H1 (cell line): ENCODE measurements around the gene CHRM4. TPM values are rescaled to one million over a fixed set of nuclear protein-coding genes. Genes with fewer than 3 reads are reported as not detected.

Experiments
- CTCF ChIA-PET: fragments of 300-600 bp; sonication (Branson Sonifier 250); formaldehyde crosslinking; loops from one replicate; lab custom pipeline; 2021; ENCODE audit not compliant: partially characterized antibody; lab: Charles Lee
- POLR2A ChIA-PET: fragments of 300-600 bp; sonication (Branson Sonifier 250); formaldehyde crosslinking; loops from one replicate; lab custom pipeline; 2021; ENCODE audit warnings: inconsistent platforms; ENCODE audit not compliant: partially characterized antibody; lab: Charles Lee
- DNase-seq, 2 experiments: peaks; one replicate each; pipeline versions ENCODE4 v3.0.0 to v3.0.0-alpha.2; 2010 to 2022; ENCODE audit warnings: low spot score in 2 of 2, low read depth in 1 of 2, mixed read lengths in 1 of 2
- FAIRE-seq: peaks from 2 replicates; lab custom pipeline; 2011; peaks lifted over from hg19 to GRCh38; lab: Jason Lieb, UNC
- H2AFZ ChIP-seq: 2 replicates; pipeline ENCODE4 v1.8.1; 2012; ENCODE audit warnings: low read length, inconsistent platforms
- H2AK5ac ChIP-seq: 2 replicates; pipeline ENCODE4 v1.6.1; 2013; ENCODE audit warnings: low read depth, low read length
- H2BK120ac ChIP-seq: replicated peaks from 2 replicates; pipeline ENCODE3; 2013; ENCODE audit warnings: low read depth, low read length, inconsistent platforms
- H2BK12ac ChIP-seq: 2 replicates; pipeline ENCODE4 v1.6.1; 2013; ENCODE audit warnings: low read depth, low read length
- H2BK15ac ChIP-seq: 2 replicates; pipeline ENCODE4 v1.6.1; 2013; ENCODE audit warnings: low read length
- H2BK20ac ChIP-seq: 2 replicates; pipeline ENCODE4 v1.6.1; 2013; ENCODE audit warnings: low read length
- H2BK5ac ChIP-seq: 2 replicates; pipeline ENCODE4 v1.6.1; 2013; ENCODE audit warnings: low read depth, low read length
- H3K14ac ChIP-seq: 2 replicates; pipeline ENCODE4 v1.6.1; 2013; ENCODE audit warnings: inconsistent platforms; ENCODE audit not compliant: insufficient read length
- H3K18ac ChIP-seq: 2 replicates; pipeline ENCODE4 v1.6.1; 2013; ENCODE audit warnings: low read length; ENCODE audit errors: extremely low read depth
- H3K23ac ChIP-seq: 2 replicates; pipeline ENCODE4 v1.6.1; 2013; ENCODE audit warnings: inconsistent platforms; ENCODE audit not compliant: insufficient read length
- H3K23me2 ChIP-seq: 2 replicates; pipeline ENCODE4 v1.6.1; 2013; ENCODE audit warnings: low read depth, low read length
- H3K27ac ChIP-seq: 2 replicates; pipeline ENCODE4 v1.6.1; 2011; ENCODE audit warnings: low read depth, low read length, inconsistent platforms
- H3K27me3 ChIP-seq, 4 experiments: replicated peaks in 1 of 4; 1 replicate in 1 of 4; 2 replicates in 3 of 4; pipeline versions ENCODE4 v1.6.1 to v1.8.1; 2011 to 2013; ENCODE audit warnings: low read length in 3 of 4, mild to moderate bottlenecking in 3 of 4, inconsistent platforms in 2 of 4, mixed read lengths in 2 of 4, moderate library complexity in 1 of 4; ENCODE audit not compliant: control insufficient read depth in 3 of 4, insufficient read depth in 3 of 4; ENCODE audit errors: extremely low read depth in 1 of 4
- H3K36me3 ChIP-seq, 4 experiments: 2 replicates each; pipeline versions ENCODE4 v1.6.1 to v1.8.1; 2011 to 2013; ENCODE audit warnings: mild to moderate bottlenecking in 4 of 4, low read length in 3 of 4, moderate library complexity in 2 of 4, control low read depth in 1 of 4, inconsistent platforms in 1 of 4; ENCODE audit not compliant: insufficient read depth in 4 of 4, control insufficient read depth in 2 of 4
- H3K4ac ChIP-seq: replicated peaks from 2 replicates; pipeline ENCODE3; 2013; ENCODE audit warnings: low read length, low read depth, mixed read lengths, inconsistent platforms; ENCODE audit not compliant: insufficient read length
- H3K4me1 ChIP-seq, 4 experiments: replicated peaks in 1 of 4; 1 replicate in 1 of 4; 2 replicates in 3 of 4; pipeline versions ENCODE4 v1.6.1 to v1.8.1; 2011 to 2013; ENCODE audit warnings: low read length in 3 of 4, inconsistent platforms in 2 of 4, mixed read lengths in 1 of 4; ENCODE audit not compliant: insufficient read depth in 4 of 4, control insufficient read depth in 3 of 4
- H3K4me2 ChIP-seq, 2 experiments: 2 replicates each; pipeline versions ENCODE4 v1.6.1 to v1.8.1; 2011 to 2013; ENCODE audit warnings: low read depth in 2 of 2, low read length in 2 of 2, control low read depth in 1 of 2, inconsistent platforms in 1 of 2, mild to moderate bottlenecking in 1 of 2; ENCODE audit not compliant: insufficient read depth in 1 of 2
- H3K4me3 ChIP-seq, 4 experiments: fragments of 200-600, 300-600 bp in 1 of 4; sonication (generic), shearing (Covaris generic), sonication (Bioruptor Twin) in 1 of 4; 2 replicates each; pipeline versions ENCODE4 v1.5.1 to v1.8.1; 2011 to 2016; ENCODE audit warnings: low read length in 4 of 4, low read depth in 3 of 4, control low read depth in 2 of 4, inconsistent platforms in 2 of 4, mild to moderate bottlenecking in 2 of 4, mixed read lengths in 1 of 4, moderate library complexity in 1 of 4; ENCODE audit not compliant: insufficient read depth in 2 of 4; ENCODE audit errors: extremely low read depth in 1 of 4
- H3K56ac ChIP-seq: replicated peaks from 2 replicates; pipeline ENCODE3; 2013; ENCODE audit warnings: low read depth, mild to moderate bottlenecking, mixed read lengths, low read length, inconsistent platforms; ENCODE audit not compliant: insufficient read length
- H3K79me1 ChIP-seq: 2 replicates; pipeline ENCODE4 v1.6.1; 2013; ENCODE audit warnings: low read depth, low read length, control low read depth
- H3K79me2 ChIP-seq, 2 experiments: 2 replicates each; pipeline versions ENCODE4 v1.6.1 to v1.8.1; 2012 to 2013; ENCODE audit warnings: low read length in 2 of 2, mild to moderate bottlenecking in 2 of 2, inconsistent platforms in 1 of 2; ENCODE audit not compliant: insufficient read depth in 2 of 2, control insufficient read depth in 1 of 2
- H3K9ac ChIP-seq, 4 experiments: replicated peaks in 1 of 4; 1 replicate in 1 of 4; 2 replicates in 3 of 4; pipeline versions ENCODE4 v1.6.1 to v1.8.1; 2011 to 2013; ENCODE audit warnings: low read depth in 3 of 4, low read length in 3 of 4, control low read depth in 2 of 4, mild to moderate bottlenecking in 2 of 4, moderate library complexity in 2 of 4, inconsistent platforms in 1 of 4; ENCODE audit errors: extremely low read depth in 1 of 4
- H3K9me3 ChIP-seq, 2 experiments: 2 replicates each; pipeline versions ENCODE4 v1.6.1 to v1.8.1; 2012 to 2013; ENCODE audit warnings: mild to moderate bottlenecking in 2 of 2, moderate library complexity in 2 of 2, control low read depth in 1 of 2, inconsistent platforms in 1 of 2, low read depth in 1 of 2, low read length in 1 of 2, mixed read lengths in 1 of 2; ENCODE audit not compliant: insufficient read depth in 2 of 2
- H4K20me1 ChIP-seq, 2 experiments: replicated peaks in 1 of 2; 2 replicates each; pipeline versions ENCODE3 to v1.8.1; 2011 to 2013; ENCODE audit warnings: inconsistent platforms in 2 of 2, low read length in 2 of 2, mild to moderate bottlenecking in 1 of 2; ENCODE audit not compliant: insufficient read depth in 2 of 2, control insufficient read depth in 1 of 2
- H4K5ac ChIP-seq: 2 replicates; pipeline ENCODE4 v1.6.1; 2013; ENCODE audit warnings: low read length, low read depth, mixed read lengths, inconsistent platforms; ENCODE audit not compliant: insufficient read length
- H4K8ac ChIP-seq: 2 replicates; pipeline ENCODE4 v1.8.0; 2013; ENCODE audit warnings: mild to moderate bottlenecking, moderate library complexity, low read length, inconsistent platforms; ENCODE audit not compliant: insufficient read depth; ENCODE audit errors: extremely low read depth
- H4K91ac ChIP-seq: replicated peaks from 2 replicates; pipeline ENCODE3; 2013; ENCODE audit warnings: low read length, mixed read lengths, inconsistent platforms; ENCODE audit not compliant: insufficient read length
- EGR1 ChIP-seq: IDR thresholded peaks from 2 replicates; pipeline ENCODE4 v1.6.1; 2011; ENCODE audit warnings: low read depth, low read length, borderline replicate concordance
- EP300 ChIP-seq, 2 experiments: IDR thresholded peaks; 1 replicate in 1 of 2; 2 replicates in 1 of 2; pipeline ENCODE4 v1.6.1; 2011 to 2012; ENCODE audit warnings: low read depth in 2 of 2, low read length in 2 of 2, mild to moderate bottlenecking in 2 of 2, borderline replicate concordance in 1 of 2, inconsistent platforms in 1 of 2, moderate library complexity in 1 of 2
- HDAC2 ChIP-seq, 2 experiments: fragments of 300-600 bp in 1 of 2; sonication (generic) in 1 of 2; IDR thresholded peaks; 2 replicates each; pipeline ENCODE4 v1.6.1; 2011 to 2012; ENCODE audit warnings: low read depth in 2 of 2, low read length in 2 of 2, mild to moderate bottlenecking in 2 of 2, moderate library complexity in 2 of 2, borderline replicate concordance in 1 of 2, inconsistent platforms in 1 of 2
- HDAC6 ChIP-seq: IDR thresholded peaks from one replicate; pipeline ENCODE4 v1.7.1; 2012; ENCODE audit warnings: low read depth, mild to moderate bottlenecking, inconsistent platforms, low read length, moderate library complexity
- MAFK ChIP-seq: IDR thresholded peaks from 2 replicates; pipeline ENCODE4 v1.6.1; 2012; ENCODE audit warnings: low read depth, mild to moderate bottlenecking, improper control_type of control experiment, low read length
- POLR2A ChIP-seq, 2 experiments: IDR thresholded peaks; 1 replicate in 1 of 2; 2 replicates in 1 of 2; pipeline ENCODE4 v1.6.1; 2011; ENCODE audit warnings: low read depth in 2 of 2, low read length in 2 of 2, mild to moderate bottlenecking in 2 of 2; ENCODE audit errors: control extremely low read depth in 1 of 2
- RAD21 ChIP-seq, 2 experiments: IDR thresholded peaks in 1 of 2; conservative IDR thresholded peaks in 1 of 2; 2 replicates each; pipeline ENCODE4 v1.6.1; 2011; ENCODE audit warnings: low read depth in 2 of 2, low read length in 2 of 2, improper control_type of control experiment in 1 of 2, inconsistent platforms in 1 of 2, mild to moderate bottlenecking in 1 of 2, moderate library complexity in 1 of 2
- SAP30 ChIP-seq: fragments of 300-600 bp; sonication (generic); IDR thresholded peaks from 2 replicates; pipeline ENCODE4 v1.7.1; 2012; ENCODE audit warnings: low read length, moderate library complexity, mild to moderate bottlenecking, inconsistent platforms; ENCODE audit not compliant: insufficient read depth, insufficient replicate concordance
- SP1 ChIP-seq: IDR thresholded peaks from 2 replicates; pipeline ENCODE4 v1.6.1; 2011; ENCODE audit warnings: low read depth, low read length
- TEAD4 ChIP-seq: IDR thresholded peaks from 2 replicates; pipeline ENCODE4 v1.6.1; 2012; ENCODE audit warnings: low read depth, low read length, inconsistent platforms, mixed read lengths
- WGBS, 2 experiments: shearing (Covaris generic) in 1 of 2; methylation state at CpG; one replicate each; pipeline versions ENCODE4 v1.1.6 to v1.1.7; 2013 to 2015; ENCODE audit warnings: low lambda C conversion rate in 2 of 2, mixed read lengths in 2 of 2, inconsistent platforms in 1 of 2, low coverage in 1 of 2, missing lambda C conversion rate in 1 of 2; ENCODE audit not compliant: insufficient replicate concordance in 2 of 2, insufficient coverage in 1 of 2, insufficient read length in 1 of 2; ENCODE audit errors: extremely low coverage in 1 of 2, missing lambda C conversion rate in 1 of 2; 5-methylcytosine and 5-hydroxymethylcytosine counted together
- polyA plus RNA-seq, 7 experiments: library from polyadenylated mRNA; depleted of rRNA in 3 of 7; stranded (reverse) in 5 of 7; unstranded in 2 of 7; fragments of >200 nt in 5 of 7; fragments of 200-250 nt in 2 of 7; gene quantifications; 1 replicate in 5 of 7; 2 replicates in 1 of 7; 4 replicates in 1 of 7; pipeline versions ENCODE4 v1.2.1 to v1.2.3, GENCODE V29; 2011 to 2013; ENCODE audit warnings: missing spikeins in 2 of 7, mixed read lengths in 2 of 7
- total RNA-seq: library from RNA; stranded (reverse); fragmentation: NEBNext Ultra II Directional; extraction: Animal tissue kit (Norgen Biotek cat#: 25700); gene quantifications from 2 replicates; pipeline ENCODE4 v1.2.1, GENCODE V29; 2021

The CHRM4 gene
- total and polyA plus RNA-seq, 2 of the 8 experiments (the other 6 are each of a cell fraction or from before 2014, with no cell fraction given): 1.1 to 1.3 TPM

DNA sequence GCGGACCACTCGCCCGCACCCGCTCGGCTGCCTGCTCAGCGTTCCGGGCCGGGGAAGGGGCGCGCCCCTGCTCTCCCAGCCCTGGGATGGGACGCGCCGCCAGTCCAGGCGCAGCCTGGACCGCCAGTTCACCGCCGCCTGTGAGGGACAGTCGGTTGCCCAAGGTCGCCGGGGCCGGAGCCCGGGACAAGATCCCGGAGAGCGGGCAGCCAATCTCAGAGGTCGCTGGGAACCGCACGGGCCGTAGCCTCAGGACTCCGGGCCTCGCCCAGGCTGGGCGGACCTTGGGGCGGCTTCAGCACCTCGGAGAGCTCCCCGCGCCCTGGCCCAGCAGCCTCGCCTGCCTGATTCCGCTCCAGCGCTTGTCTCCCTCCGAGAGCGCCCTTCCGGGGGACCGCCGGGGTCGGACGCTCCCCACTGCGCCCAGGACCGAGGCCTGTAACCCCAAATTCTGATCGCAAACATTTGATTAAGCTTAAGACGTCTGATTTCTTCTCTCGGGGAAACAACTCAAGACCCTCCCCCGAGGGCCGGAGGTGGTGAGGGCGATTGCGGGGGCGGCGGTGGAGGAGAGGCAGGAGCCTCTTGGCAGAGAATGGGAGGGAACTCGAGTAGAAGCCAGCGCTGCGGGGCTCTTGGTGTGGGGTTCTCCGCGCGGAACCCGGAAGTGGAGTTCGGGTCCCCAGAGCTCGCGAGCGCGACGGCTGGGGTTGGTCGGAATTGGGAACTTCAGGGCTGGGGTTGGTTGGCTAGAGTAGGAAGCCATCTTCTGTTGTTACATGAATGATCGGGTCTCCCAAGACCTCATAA, 1.1 kb upstream of the CHRM4 start:
- no peak overlapping the region for H2AK5ac ChIP-seq
- FAIRE-seq: no peak
- no peak overlapping the region for H4K91ac ChIP-seq
- H3K36me3 ChIP-seq: peaks cover 0 to 8% (median 0%) of the 10 kb centered on the region in 4 experiments; a peak in 3 of 8 replicates
- H2BK12ac ChIP-seq: no peak overlapping the region
- H3K4ac ChIP-seq: no peak overlapping the region
- no peaks in the 10 kb centered on the region for H3K79me1 ChIP-seq
- H3K4me1 ChIP-seq: peaks cover 3 to 17% (median 15%) of the 10 kb centered on the region in 4 experiments
- POLR2A ChIA-PET: interaction anchor here (0.9 to 4.9 kb wide), 10 partner anchors 9 to 272 kb away, joined by 3 to 35 read pairs (median 4); partner anchors contain the start of gene MDK
- WGBS, 2 experiments: 5% methylated on average over 64 of the region's 71 CpGs; no CpG with 5 or more reads in 1 of the 2 experiments
- no peak overlapping the region for H2BK20ac ChIP-seq
- no peak overlapping the region for H2BK15ac ChIP-seq
- peaks cover 19 to 43% (median 37%) of the 10 kb centered on the region in 4 experiments for H3K27me3 ChIP-seq
- H4K8ac ChIP-seq: peak overlapping the region; percentile 12; the same call in 1 of the 2 replicates
- no peak overlapping the region for H3K27ac ChIP-seq
- no peak overlapping the region for H3K18ac ChIP-seq
- H3K9ac ChIP-seq: no peak overlapping the region
- H2BK5ac ChIP-seq: no peak overlapping the region
- H3K4me2 ChIP-seq: peak overlapping the region; percentile 69 to 95
- H4K5ac ChIP-seq: no peak overlapping the region
- H3K9me3 ChIP-seq: no peaks in the 10 kb centered on the region; a peak in 1 of 4 replicates
- peaks cover 1 to 12% of the 10 kb centered on the region in 2 experiments for H4K20me1 ChIP-seq
- H3K56ac ChIP-seq: no peak overlapping the region
- H2AFZ ChIP-seq: no peak overlapping the region; the same call in 1 of the 2 replicates
- H3K14ac ChIP-seq: no peak overlapping the region
- CTCF ChIA-PET: interaction anchor here (0.5 to 7.7 kb wide), 23 partner anchors 9 to 226 kb away, joined by 3 to 124 read pairs (median 4); partner anchors contain the start of gene ATG13
- no peak overlapping the region for H2BK120ac ChIP-seq
- no peak overlapping the region for H3K23ac ChIP-seq
- H3K4me3 ChIP-seq: peak overlapping the region; percentile 26 to 62 (median 40)
- peaks cover 32% of the 10 kb centered on the region for H3K23me2 ChIP-seq
- no peaks in the 10 kb centered on the region for H3K79me2 ChIP-seq
- peak in 1 of 2 experiments; percentile 97 for DNase-seq
- TF ChIP-seq HDAC6 (no peak), SAP30 (peak; percentile 26), SP1 (0 out of 2 replicates have a peak, but pooled peaks have one; percentile 11), EP300 (IDR thresholded peaks at IDR 0.05; ENCODE audit: borderline replicate concordance in 1 of 2, low read depth in 2 of 2, low read length in 2 of 2) (peak in 1 of 2 experiments; percentile 34; a peak in 1 of 3 replicates), HDAC2 (IDR thresholded peaks at IDR 0.05; ENCODE audit: borderline replicate concordance in 1 of 2, low read depth in 2 of 2, low read length in 2 of 2) (peak; percentile 86 to 89; a peak in 2 of 4 replicates), MAFK (no peak), EGR1 (peak; percentile 97), POLR2A (IDR thresholded peaks at IDR 0.05; ENCODE audit: control extremely low read depth in 1 of 2, low read depth in 2 of 2, low read length in 2 of 2) (peak in 1 of 2 experiments; percentile 24; a peak in 1 of 3 replicates), TEAD4 (no peak), RAD21 (IDR thresholded peaks at IDR 0.05 in 1 of 2, conservative IDR thresholded peaks at IDR 0.05 in 1 of 2; ENCODE audit: low read depth in 2 of 2, low read length in 2 of 2) (peak in 1 of 2 experiments; percentile 23; a peak in 1 of 4 replicates)
